Subcutaneous adipose tissue (tissue), 4 donors: ENCODE results near the gene SMIM22. TPM values are rescaled to one million over a fixed set of nuclear protein-coding genes. Genes with fewer than 3 reads are reported as not detected.

Experiments used
- CTCF ChIP-seq: fragments of 450-650 bp; IDR thresholded peaks from one replicate; pipeline ENCODE4 v1.5.1; 2016; ENCODE audit warnings: low read depth, mild to moderate bottlenecking, control low read depth, antibody characterized with exemption, moderate library complexity
- total RNA-seq, 4 donors: library from RNA; depleted of rRNA; stranded (reverse); fragments of >200 nt; gene quantifications; one replicate each; pipeline ENCODE4 v1.1.0, GENCODE V29; 2016

The SMIM22 gene
- total RNA-seq, 4 donors from 2014 or later: not detected

GRCh38 chr16:4799171-4799855, 4.1 kb downstream of the SMIM22 start:
- no peak for TF ChIP-seq CTCF

- TF ChIP-seq CTCF: no peak
These were observed 5.3 kb downstream of the SMIM22 start for GRCh38 chr16:4800290-4801041.

GRCh38 chr16:4801051-4801961, 6.1 kb downstream of the SMIM22 start:
- no peak for TF ChIP-seq CTCF

GRCh38 chr16:4801962-4802658, 6.9 kb downstream of the SMIM22 start, which contains the start of gene ROGDI:
ROGDI (minus strand) TSS chr16:4802633; CDS start chr16:4802571, 62 bp downstream.
- TF ChIP-seq CTCF: no peak

GRCh38 chr16:4802659-4803287, 7.6 kb downstream of the SMIM22 start:
- TF ChIP-seq CTCF: no peak

GRCh38 chr16:4803401-4803844, 8.3 kb downstream of the SMIM22 start:
- no peak for TF ChIP-seq CTCF
